Astrocyte of the spinal cord (primary cell): ENCODE measurements around the gene C16orf96.

ENCODE experiments used
- DNase-seq: peaks from one replicate; pipeline ENCODE4 v3.0.0; 2011; ENCODE audit warnings: low read depth, low spot score
- H3K4me3 ChIP-seq: 2 replicates; pipeline ENCODE4 v1.5.1; 2011; ENCODE audit warnings: low read depth, mild to moderate bottlenecking, low read length, moderate library complexity
- in situ Hi-C: cut with HindIII; loops from 2 replicates; pipeline ENCODE4 v1.10.0; 2017; ENCODE audit warnings: low sequenced_read_pairs
- TF ChIP-seq, protein P1 (sequence below): IDR thresholded peaks from 2 replicates; pipeline ENCODE4 v1.5.1; 2012; ENCODE audit warnings: low read depth, mild to moderate bottlenecking, low read length, inconsistent platforms

Gene C16orf96

GRCh38 chr16:4626396-4626795, 70.3 kb downstream of the C16orf96 start:
- in situ Hi-C loops: no loop called here
- DNase-seq: no peak
- TF ChIP-seq, protein P1, sequence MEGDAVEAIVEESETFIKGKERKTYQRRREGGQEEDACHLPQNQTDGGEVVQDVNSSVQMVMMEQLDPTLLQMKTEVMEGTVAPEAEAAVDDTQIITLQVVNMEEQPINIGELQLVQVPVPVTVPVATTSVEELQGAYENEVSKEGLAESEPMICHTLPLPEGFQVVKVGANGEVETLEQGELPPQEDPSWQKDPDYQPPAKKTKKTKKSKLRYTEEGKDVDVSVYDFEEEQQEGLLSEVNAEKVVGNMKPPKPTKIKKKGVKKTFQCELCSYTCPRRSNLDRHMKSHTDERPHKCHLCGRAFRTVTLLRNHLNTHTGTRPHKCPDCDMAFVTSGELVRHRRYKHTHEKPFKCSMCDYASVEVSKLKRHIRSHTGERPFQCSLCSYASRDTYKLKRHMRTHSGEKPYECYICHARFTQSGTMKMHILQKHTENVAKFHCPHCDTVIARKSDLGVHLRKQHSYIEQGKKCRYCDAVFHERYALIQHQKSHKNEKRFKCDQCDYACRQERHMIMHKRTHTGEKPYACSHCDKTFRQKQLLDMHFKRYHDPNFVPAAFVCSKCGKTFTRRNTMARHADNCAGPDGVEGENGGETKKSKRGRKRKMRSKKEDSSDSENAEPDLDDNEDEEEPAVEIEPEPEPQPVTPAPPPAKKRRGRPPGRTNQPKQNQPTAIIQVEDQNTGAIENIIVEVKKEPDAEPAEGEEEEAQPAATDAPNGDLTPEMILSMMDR: no peak
- peak overlapping the region; percentile 81 for H3K4me3 ChIP-seq

DNA sequence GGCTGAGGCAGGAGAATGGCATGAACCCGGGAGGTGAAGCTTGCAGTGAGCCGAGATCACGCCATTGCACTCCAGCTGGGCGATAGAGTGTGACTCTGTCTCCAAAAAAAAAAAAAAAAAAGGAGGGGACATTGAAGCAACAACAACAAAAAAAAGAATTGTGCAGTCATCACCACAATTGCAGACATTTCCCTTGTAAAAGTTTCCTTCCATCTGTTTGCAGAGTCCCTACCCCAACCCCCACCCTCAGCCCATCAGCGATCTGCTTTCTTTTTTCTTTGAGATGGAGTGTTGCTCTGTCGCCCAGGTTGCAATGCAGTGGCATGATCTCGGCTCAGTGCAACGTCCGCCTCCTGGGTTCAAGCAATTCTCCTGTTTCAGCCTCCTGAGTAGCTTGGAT, 72.1 kb downstream of the C16orf96 start:
- H3K4me3 ChIP-seq: no peak overlapping the region
- in situ Hi-C loops: no loop called here
- TF ChIP-seq, protein P1: no peak
- DNase-seq: no peak

- TF ChIP-seq, protein P1: no peak
- no peak overlapping the region for H3K4me3 ChIP-seq
- no peak for DNase-seq
- in situ Hi-C loops: no loop called here
Observed at GRCh38 chr16:4631444-4631843, 75.3 kb downstream of the C16orf96 start.

GRCh38 chr16:4633910-4634635, 77.9 kb downstream of the C16orf96 start:
- DNase-seq: no peak
- in situ Hi-C loops: no loop called here
- TF ChIP-seq, protein P1: no peak
- no peak overlapping the region for H3K4me3 ChIP-seq

DNA sequence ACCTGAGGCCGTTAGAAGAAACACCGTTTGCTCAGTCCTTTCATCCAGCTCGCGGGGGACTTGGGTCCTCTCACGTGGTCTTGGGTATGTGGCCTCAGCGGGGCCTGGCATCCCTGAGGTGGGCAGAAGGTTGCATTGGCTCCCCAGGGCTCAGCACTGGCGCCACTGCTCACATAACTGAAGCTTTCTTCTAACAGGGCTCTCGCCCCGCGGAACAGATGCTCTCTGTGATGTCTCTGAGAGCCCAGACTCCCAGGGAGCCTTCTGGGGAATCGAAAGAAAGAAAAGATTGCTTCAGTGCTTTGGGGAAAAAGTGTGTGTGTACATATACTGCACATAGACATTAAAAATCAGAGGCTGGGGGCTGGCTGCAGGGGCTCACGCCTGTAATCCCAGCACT, 78.6 kb downstream of the C16orf96 start:
- H3K4me3 ChIP-seq: no peak overlapping the region
- TF ChIP-seq, protein P1: no peak
- DNase-seq: no peak
- in situ Hi-C loops: no loop called here

DNA sequence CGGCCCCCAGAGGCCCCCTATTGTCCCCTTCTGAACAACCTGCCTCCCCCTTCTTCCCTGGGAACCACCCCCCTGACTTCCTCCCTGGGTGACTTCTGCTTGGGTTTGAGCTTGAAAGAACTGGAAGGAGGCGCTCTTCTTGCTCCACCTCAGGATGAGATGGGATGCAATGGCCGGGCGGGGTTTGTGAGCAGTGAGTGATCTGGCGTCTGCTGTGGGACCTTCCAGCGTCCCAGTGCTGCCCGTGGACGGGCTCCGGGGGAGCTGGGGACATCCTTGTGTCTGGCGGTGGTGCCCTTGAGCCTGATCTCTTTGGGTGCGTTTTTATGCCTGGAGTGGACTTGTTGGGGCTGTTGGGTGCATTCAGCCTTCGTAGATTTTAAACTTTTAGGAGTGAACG, 80.1 kb downstream of the C16orf96 start:
- in situ Hi-C loops: no loop called here
- no peak overlapping the region for H3K4me3 ChIP-seq
- DNase-seq: no peak
- TF ChIP-seq, protein P1: no peak
